CD4-positive, alpha-beta T cell (primary cell): ENCODE data around the gene GRIN3B. TPM values are rescaled to one million over a fixed set of nuclear protein-coding genes. Genes with fewer than 3 reads are reported as not detected.
A peak's percentile ranks its signal among the peaks of the same experiment; 100 is the strongest.

Experiments
- ATAC-seq: fragments of 200-7000 bp; cut with Tn5 transposase; one replicate; pipeline ENCODE4 v1.10.0; 2022; ENCODE audit warnings: mild to moderate bottlenecking; ENCODE audit not compliant: poor library complexity
- CTCF ChIA-PET: fragments of 350-600 bp; sonication (Branson Sonifier 250); formaldehyde crosslinking; loops from one replicate; lab custom pipeline; 2021; ENCODE audit warnings: antibody characterized with exemption, inconsistent platforms; lab: Charles Lee
- POLR2A ChIA-PET: fragments of 350-600 bp; sonication (Branson Sonifier 250); formaldehyde crosslinking; loops from one replicate; lab custom pipeline; 2021; ENCODE audit warnings: antibody characterized with exemption, inconsistent platforms; lab: Charles Lee
- DNase-seq, 14 experiments: peaks; one replicate each; pipeline ENCODE4 v3.0.0-alpha.2; 2013 to 2020; ENCODE audit warnings: mixed read lengths in 2 of 14
- H3K27ac ChIP-seq, 2 donors: one replicate each; pipeline versions ENCODE4 v1.5.1 to v1.7.0; 2013; ENCODE audit warnings: low read length in 2 of 2, low read depth in 1 of 2, mild to moderate bottlenecking in 1 of 2
- H3K27me3 ChIP-seq, 2 experiments: 1 replicate in 1 of 2; 2 replicates in 1 of 2; pipeline versions ENCODE4 v1.6.1 to v1.7.0; 2013; ENCODE audit warnings: low read length in 2 of 2, control low read depth in 1 of 2, mild to moderate bottlenecking in 1 of 2, moderate library complexity in 1 of 2; ENCODE audit not compliant: insufficient read depth in 2 of 2, control insufficient read depth in 1 of 2
- H3K36me3 ChIP-seq: one replicate; pipeline ENCODE4 v1.6.1; 2013; ENCODE audit warnings: low read length, control low read depth; ENCODE audit not compliant: insufficient read depth
- H3K4me1 ChIP-seq: one replicate; pipeline ENCODE4 v1.6.1; 2013; ENCODE audit warnings: low read length, control low read depth; ENCODE audit not compliant: insufficient read depth
- H3K4me3 ChIP-seq: one replicate; pipeline ENCODE4 v1.5.1; 2013; ENCODE audit warnings: mild to moderate bottlenecking, low read length, moderate library complexity
- H3K9me3 ChIP-seq, 2 experiments: 1 replicate in 1 of 2; 2 replicates in 1 of 2; pipeline versions ENCODE4 v1.6.1 to v1.7.0; 2013; ENCODE audit warnings: low read length in 2 of 2, mild to moderate bottlenecking in 2 of 2, control low read depth in 1 of 2, moderate library complexity in 1 of 2; ENCODE audit not compliant: control insufficient read depth in 1 of 2, insufficient read depth in 1 of 2
- H3K27ac Mint-ChIP-seq: one replicate; pipeline ENCODE4 v1.8.0; 2020; ENCODE audit warnings: mixed read lengths
- H3K27me3 Mint-ChIP-seq: one replicate; pipeline ENCODE4 v1.8.0; 2021; ENCODE audit warnings: mixed read lengths
- H3K36me3 Mint-ChIP-seq: one replicate; pipeline ENCODE4 v1.8.0; 2021; ENCODE audit warnings: low read depth, mixed read lengths
- H3K4me1 Mint-ChIP-seq: one replicate; pipeline ENCODE4 v1.8.0; 2021; ENCODE audit warnings: low read depth, mixed read lengths
- H3K4me3 Mint-ChIP-seq: one replicate; pipeline ENCODE4 v1.8.0; 2020; ENCODE audit warnings: mild to moderate bottlenecking, mixed read lengths
- H3K9me3 Mint-ChIP-seq: one replicate; pipeline ENCODE4 v1.8.0; 2020; ENCODE audit warnings: mixed read lengths
- intact Hi-C, 2 experiments: fragments of 100-400 bp; cut with DNase I in 1 of 2; cut with micrococcal nuclease in 1 of 2; formaldehyde crosslinking; loops; one replicate each; pipeline versions ENCODE4 v1.15.1 to v1.9.0; 2023 to 2025; cut with DNase I, micrococcal nuclease
- total RNA-seq, 174 experiments: library from RNA in 2 of 174; stranded (reverse) in 2 of 174; gene quantifications; one replicate each; pipeline ENCODE4 v1.2.3 and lab custom pipeline; 2021 to 2026
- TF ChIP-seq, protein P1 (sequence below): fragments of 200-600 bp; IDR thresholded peaks from one replicate; pipeline ENCODE4 v1.8.0; 2022; ENCODE audit warnings: antibody characterized with exemption, mild to moderate bottlenecking

The GRIN3B gene
- total RNA-seq, 2 experiments from 2014 or later = 0.17 to 0.22 TPM

DNA sequence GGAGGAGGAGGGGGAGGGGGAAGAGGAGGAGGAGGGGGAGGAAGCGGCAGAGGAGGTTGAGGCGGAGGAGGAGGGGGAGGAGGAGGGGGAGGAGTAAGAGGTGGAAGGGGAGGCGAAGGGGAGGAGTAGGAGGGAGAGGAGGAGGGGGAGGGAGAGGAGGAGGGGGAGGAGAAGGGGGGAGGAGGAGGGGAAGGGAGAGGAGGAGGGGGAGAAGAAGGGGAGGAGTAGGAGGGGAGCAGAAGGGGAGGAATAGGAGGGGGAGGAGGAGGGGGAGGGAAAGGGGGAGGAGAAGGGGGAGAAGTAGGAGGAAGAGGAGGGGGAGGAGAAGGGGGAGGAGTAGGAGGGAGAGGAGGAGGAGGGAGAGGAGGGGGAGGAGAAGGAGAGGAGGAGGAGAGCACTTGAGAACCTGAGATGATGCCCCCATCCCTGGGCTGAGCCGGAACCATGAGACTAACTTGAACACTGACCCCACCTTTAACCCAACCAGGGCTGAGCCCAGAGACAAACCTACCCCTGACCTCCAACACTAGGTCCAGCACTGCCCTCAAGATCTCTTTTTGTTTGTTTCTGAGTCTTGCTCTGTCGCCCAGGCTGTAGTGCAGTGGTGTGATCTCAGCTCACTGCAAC lies 52.2 kb downstream of the GRIN3B start:
- Mint-ChIP-seq H3K36me3 (peaks cover 51% of the 10 kb centered on the region), H3K4me1 (peaks cover 21% of the 10 kb centered on the region)
- CTCF ChIA-PET = no interaction called here

DNA sequence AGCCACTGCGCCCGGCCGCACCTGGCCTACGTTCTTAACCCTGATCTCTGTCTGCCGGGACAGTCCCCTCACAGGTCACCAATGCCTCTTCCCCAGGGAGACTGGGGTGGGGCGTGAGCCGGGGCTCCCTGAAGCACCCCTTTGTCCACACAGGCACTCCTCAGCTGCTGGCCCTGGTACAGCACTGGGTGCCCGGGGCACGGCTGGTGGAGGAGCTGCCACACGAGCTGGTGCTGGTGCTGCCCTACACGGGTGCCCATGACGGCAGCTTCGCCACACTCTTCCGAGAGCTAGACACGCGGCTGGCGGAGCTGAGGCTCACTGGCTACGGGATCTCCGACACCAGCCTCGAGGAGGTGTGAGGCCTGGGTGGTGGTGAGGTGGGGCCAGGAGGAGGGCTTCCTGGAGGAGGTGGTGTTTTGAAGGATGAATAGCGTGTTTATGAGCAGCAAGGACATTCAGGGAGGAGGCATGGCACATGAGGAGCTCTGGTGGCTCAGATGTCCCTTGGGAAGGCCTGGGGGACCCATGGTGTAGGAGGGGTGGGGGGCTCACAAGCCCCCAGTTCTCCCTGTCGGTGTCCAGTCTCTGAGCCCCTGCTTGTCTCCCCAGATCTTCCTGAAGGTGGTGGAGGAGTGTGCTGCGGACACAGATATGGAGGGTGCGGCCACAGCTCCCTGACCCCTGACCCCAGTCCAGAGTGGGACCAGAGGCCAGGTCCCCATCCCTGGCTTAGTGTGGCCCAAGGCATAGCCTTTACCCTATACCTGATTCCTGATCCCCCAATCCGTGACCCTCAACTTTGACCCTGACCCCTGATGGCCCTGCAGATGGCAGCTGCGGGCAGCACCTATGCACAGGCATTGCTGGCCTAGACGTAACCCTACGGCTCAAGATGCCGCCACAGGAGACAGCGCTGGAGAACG lies 53.2 kb downstream of the GRIN3B start:
- intact Hi-C loops = no loop called here
- TF ChIP-seq, protein P1, sequence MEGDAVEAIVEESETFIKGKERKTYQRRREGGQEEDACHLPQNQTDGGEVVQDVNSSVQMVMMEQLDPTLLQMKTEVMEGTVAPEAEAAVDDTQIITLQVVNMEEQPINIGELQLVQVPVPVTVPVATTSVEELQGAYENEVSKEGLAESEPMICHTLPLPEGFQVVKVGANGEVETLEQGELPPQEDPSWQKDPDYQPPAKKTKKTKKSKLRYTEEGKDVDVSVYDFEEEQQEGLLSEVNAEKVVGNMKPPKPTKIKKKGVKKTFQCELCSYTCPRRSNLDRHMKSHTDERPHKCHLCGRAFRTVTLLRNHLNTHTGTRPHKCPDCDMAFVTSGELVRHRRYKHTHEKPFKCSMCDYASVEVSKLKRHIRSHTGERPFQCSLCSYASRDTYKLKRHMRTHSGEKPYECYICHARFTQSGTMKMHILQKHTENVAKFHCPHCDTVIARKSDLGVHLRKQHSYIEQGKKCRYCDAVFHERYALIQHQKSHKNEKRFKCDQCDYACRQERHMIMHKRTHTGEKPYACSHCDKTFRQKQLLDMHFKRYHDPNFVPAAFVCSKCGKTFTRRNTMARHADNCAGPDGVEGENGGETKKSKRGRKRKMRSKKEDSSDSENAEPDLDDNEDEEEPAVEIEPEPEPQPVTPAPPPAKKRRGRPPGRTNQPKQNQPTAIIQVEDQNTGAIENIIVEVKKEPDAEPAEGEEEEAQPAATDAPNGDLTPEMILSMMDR = no peak
- Mint-ChIP-seq H3K9me3 (no peaks in the 10 kb centered on the region), H3K27ac (no peak overlapping the region), H3K36me3 (peaks cover 61% of the 10 kb centered on the region), H3K4me1 (peaks cover 31% of the 10 kb centered on the region), H3K4me3 (no peak overlapping the region), H3K27me3 (no peaks in the 10 kb centered on the region)
- no peak for DNase-seq
- ATAC-seq = no peak
- H3K9me3 ChIP-seq = peaks cover 6 to 17% of the 10 kb centered on the region in 2 experiments
- H3K4me3 ChIP-seq = no peak overlapping the region
- H3K4me1 ChIP-seq = peaks cover 29% of the 10 kb centered on the region
- CTCF ChIA-PET = interaction anchor here (1.6 kb wide), 1 partner anchor 11 kb away, joined by 6 read pairs; no protein-coding TSS in a partner anchor
- POLR2A ChIA-PET = interaction anchor here (0.6 to 6.1 kb wide), 6 partner anchors 12 to 193 kb away, joined by 3 to 48 read pairs (median 4); partner anchors contain the start of gene ARHGAP45
- no peak overlapping the region for H3K27ac ChIP-seq
- peaks cover 40% of the 10 kb centered on the region for H3K36me3 ChIP-seq
- H3K27me3 ChIP-seq = no peaks in the 10 kb centered on the region

More for the DNA sequence above, 52.2 kb downstream of the GRIN3B start:
- POLR2A ChIA-PET = interaction anchor here (1.0 to 6.1 kb wide), 5 partner anchors 14 to 35 kb away, joined by 3 to 48 read pairs (median 3); partner anchors contain the start of gene ARHGAP45
- Histone ChIP-seq H3K27ac (no peak overlapping the region), H3K36me3 (peaks cover 40% of the 10 kb centered on the region), H3K27me3 (no peaks in the 10 kb centered on the region), H3K9me3 (peaks cover 6 to 17% of the 10 kb centered on the region in 2 experiments), H3K4me1 (peaks cover 26% of the 10 kb centered on the region), H3K4me3 (no peak overlapping the region)
- ATAC-seq = no peak
- DNase-seq = peak in 1 of 14 experiments; percentile 42
- TF ChIP-seq, protein P1 = no peak
- Mint-ChIP-seq H3K27ac (no peak overlapping the region), H3K4me3 (no peak overlapping the region), H3K9me3 (no peaks in the 10 kb centered on the region), H3K27me3 (no peaks in the 10 kb centered on the region)
- intact Hi-C loops = no loop called here
